Activated CD8-positive, alpha-beta T cell treated with anti-CD3 and anti-CD28 coated beads for 36 hours (primary cell): Measurements from ENCODE around the gene FAM47E. TPM values are rescaled to one million over a fixed set of nuclear protein-coding genes. Genes with fewer than 3 reads are reported as not detected.

Experiments used
- ATAC-seq: fragments of 200-7000 bp; cut with Tn5 transposase; one replicate; pipeline ENCODE4 v1.10.0; 2021; ENCODE audit warnings: mild to moderate bottlenecking, moderate library complexity
- CTCF ChIA-PET: fragments of 350-600 bp; sonication (Branson Sonifier 250); formaldehyde crosslinking; loops from one replicate; lab custom pipeline; 2021; ENCODE audit warnings: antibody characterized with exemption; lab: Charles Lee
- POLR2A ChIA-PET: fragments of 350-600 bp; sonication (Branson Sonifier 250); formaldehyde crosslinking; loops from one replicate; lab custom pipeline; 2021; ENCODE audit warnings: antibody characterized with exemption; lab: Charles Lee
- DNase-seq: peaks from one replicate; pipeline ENCODE4 v3.0.0-alpha.2; 2020
- H3K27ac Mint-ChIP-seq: one replicate; pipeline ENCODE4 v1.8.0; 2021; ENCODE audit warnings: mild to moderate bottlenecking, mixed read lengths
- H3K27me3 Mint-ChIP-seq: one replicate; pipeline ENCODE4 v1.8.0; 2021; ENCODE audit warnings: mixed read lengths
- H3K36me3 Mint-ChIP-seq: one replicate; pipeline ENCODE4 v1.8.0; 2021; ENCODE audit warnings: low read depth, mixed read lengths
- H3K4me1 Mint-ChIP-seq: one replicate; pipeline ENCODE4 v1.8.0; 2021; ENCODE audit warnings: low read depth, mixed read lengths
- H3K4me3 Mint-ChIP-seq: one replicate; pipeline ENCODE4 v1.8.0; 2021; ENCODE audit warnings: mild to moderate bottlenecking, moderate library complexity, mixed read lengths
- H3K9me3 Mint-ChIP-seq: one replicate; pipeline ENCODE4 v1.8.0; 2021; ENCODE audit warnings: mixed read lengths
- CTCF ChIP-seq: fragments of 200-600 bp; IDR thresholded peaks from one replicate; pipeline ENCODE4 v1.8.0; 2022; ENCODE audit warnings: antibody characterized with exemption, mild to moderate bottlenecking
- intact Hi-C: fragments of 100-400 bp; cut with micrococcal nuclease; formaldehyde crosslinking; loops from one replicate; pipeline ENCODE4 v1.10.0; 2022
- total RNA-seq, 2 experiments: library from RNA; stranded (reverse); gene quantifications; one replicate each; pipeline ENCODE4 v1.2.3, GENCODE V29; 2021

Gene FAM47E
- total RNA-seq, 2 experiments from 2014 or later = not detected

- no peak for TF ChIP-seq CTCF
- no peaks in the 10 kb centered on the region for H3K9me3 Mint-ChIP-seq
- ChIA-PET CTCF (interaction anchor here (1.0 to 1.3 kb wide), 2 partner anchors 10 to 42 kb away, joined by 3 read pairs; no protein-coding TSS in a partner anchor), POLR2A (no interaction called here)
- H3K4me1 Mint-ChIP-seq = peaks cover 5% of the 10 kb centered on the region
- ATAC-seq (no peak), DNase-seq (no peak)
- no peak overlapping the region for H3K27ac Mint-ChIP-seq
- H3K4me3 Mint-ChIP-seq = no peak overlapping the region
- intact Hi-C loops = no loop called here
- no peaks in the 10 kb centered on the region for H3K27me3 Mint-ChIP-seq
- no peaks in the 10 kb centered on the region for H3K36me3 Mint-ChIP-seq
These were observed 32.0 kb upstream of the FAM47E start for GRCh38 chr4:76219299-76220055.

GRCh38 chr4:76224171-76224570, 27.4 kb upstream of the FAM47E start:
- DNase-seq = no peak
- Mint-ChIP-seq H3K27ac (no peak overlapping the region), H3K4me3 (no peak overlapping the region), H3K27me3 (peaks cover 7% of the 10 kb centered on the region), H3K9me3 (peaks cover 13% of the 10 kb centered on the region), H3K4me1 (peaks cover 2% of the 10 kb centered on the region), H3K36me3 (peaks cover 3% of the 10 kb centered on the region)
- no peak for TF ChIP-seq CTCF
- ChIA-PET POLR2A (no interaction called here), CTCF (interaction anchor here (4.6 kb wide), 1 partner anchor 44 kb away, joined by 18 read pairs; no protein-coding TSS in a partner anchor)
- intact Hi-C loops = no loop called here
- no peak for ATAC-seq

GRCh38 chr4:76226418-76226817, 25.1 kb upstream of the FAM47E start:
- no peak for DNase-seq
- intact Hi-C loops = no loop called here
- no peak for TF ChIP-seq CTCF

GRCh38 chr4:76232681-76233080, 18.8 kb upstream of the FAM47E start:
- Mint-ChIP-seq H3K27me3 (no peaks in the 10 kb centered on the region), H3K36me3 (peaks cover 4% of the 10 kb centered on the region), H3K9me3 (peaks cover 15% of the 10 kb centered on the region), H3K4me3 (no peak overlapping the region), H3K4me1 (no peaks in the 10 kb centered on the region), H3K27ac (no peak overlapping the region)
- ChIA-PET CTCF (no interaction called here), POLR2A (no interaction called here)
- DNase-seq (no peak), ATAC-seq (no peak)
- intact Hi-C loops = no loop called here
- TF ChIP-seq CTCF = no peak

More at GRCh38 chr4:76226418-76226817, 25.1 kb upstream of the FAM47E start:
- peaks cover 18% of the 10 kb centered on the region for H3K9me3 Mint-ChIP-seq
- CTCF ChIA-PET = interaction anchor here (4.6 kb wide), 1 partner anchor 46 kb away, joined by 18 read pairs; no protein-coding TSS in a partner anchor
- ATAC-seq = no peak
- no peak overlapping the region for H3K4me3 Mint-ChIP-seq
- peaks cover 4% of the 10 kb centered on the region for H3K36me3 Mint-ChIP-seq
- POLR2A ChIA-PET = no interaction called here
- H3K4me1 Mint-ChIP-seq = no peaks in the 10 kb centered on the region
- no peak overlapping the region for H3K27ac Mint-ChIP-seq
- peaks cover 7% of the 10 kb centered on the region for H3K27me3 Mint-ChIP-seq

GRCh38 chr4:76233083-76233482, 18.4 kb upstream of the FAM47E start:
- H3K27me3 Mint-ChIP-seq = no peaks in the 10 kb centered on the region
- H3K4me1 Mint-ChIP-seq = no peaks in the 10 kb centered on the region
- H3K27ac Mint-ChIP-seq = no peak overlapping the region
- DNase-seq = no peak
- ChIA-PET CTCF (no interaction called here), POLR2A (no interaction called here)
- intact Hi-C loops = no loop called here
- no peak overlapping the region for H3K4me3 Mint-ChIP-seq
- H3K36me3 Mint-ChIP-seq = peaks cover 4% of the 10 kb centered on the region
- no peak for ATAC-seq
- TF ChIP-seq CTCF = no peak
- peaks cover 12% of the 10 kb centered on the region for H3K9me3 Mint-ChIP-seq
